COLO829 (cell line): ENCODE data around the gene PABPC1L.

Experiments used
- DNase-seq: peaks from one replicate; pipeline ENCODE4 v3.0.0; 2012; ENCODE audit warnings: low spot score

PABPC1L gene

DNA sequence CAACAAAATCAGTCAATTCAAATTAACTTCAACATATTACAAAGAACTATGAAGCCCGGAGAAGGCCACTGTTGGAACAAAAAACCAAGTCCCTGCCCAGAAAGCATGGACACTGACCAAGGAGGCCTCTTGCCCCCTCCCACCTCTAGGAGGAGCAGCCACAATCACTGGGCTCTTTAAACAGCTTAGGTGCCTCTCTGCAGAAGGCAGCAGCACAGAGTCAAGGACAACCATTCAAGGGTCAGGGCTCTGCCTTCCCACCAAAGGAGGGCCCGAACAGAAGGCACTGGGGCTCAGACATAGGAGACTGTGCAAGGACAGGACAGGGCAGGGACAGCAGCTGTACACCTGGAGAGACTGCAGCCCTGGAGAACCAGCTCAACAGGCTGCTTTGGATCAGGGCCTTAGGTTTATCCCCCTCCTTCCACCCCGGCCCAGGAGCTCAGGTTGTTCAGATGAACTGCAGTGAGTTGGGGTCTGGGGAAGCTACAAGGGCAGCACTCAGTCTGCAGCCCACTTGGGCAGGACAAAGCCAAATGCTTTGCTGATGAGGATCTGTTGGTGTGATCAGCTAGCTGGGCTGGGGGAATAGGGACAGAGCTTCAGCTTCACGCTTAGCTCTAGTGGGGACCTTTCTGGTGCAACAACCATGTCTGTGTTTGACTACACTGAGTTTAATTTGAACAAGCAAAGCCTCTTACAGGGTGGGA, 32.6 kb downstream of the PABPC1L start:
- no peak for DNase-seq

DNA sequence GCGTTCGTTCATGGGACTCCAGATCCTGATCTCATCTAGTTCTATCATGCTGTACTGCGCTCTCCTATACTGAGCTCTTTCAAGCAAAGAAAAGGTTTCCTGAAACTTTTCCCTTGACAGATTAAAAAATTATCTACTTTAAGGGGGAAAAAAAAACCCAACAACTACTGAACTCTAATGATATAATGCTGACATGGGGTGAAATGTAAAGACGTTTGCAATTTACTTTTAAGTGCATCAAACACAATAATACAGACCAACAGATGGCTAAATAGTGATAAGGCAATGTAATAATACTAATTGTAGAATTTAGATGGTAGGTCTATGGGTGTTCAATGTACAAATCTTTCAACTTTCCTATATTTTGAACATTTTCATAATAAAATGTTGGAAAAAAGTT, 34.0 kb downstream of the PABPC1L start:
- DNase-seq, result no peak

DNA sequence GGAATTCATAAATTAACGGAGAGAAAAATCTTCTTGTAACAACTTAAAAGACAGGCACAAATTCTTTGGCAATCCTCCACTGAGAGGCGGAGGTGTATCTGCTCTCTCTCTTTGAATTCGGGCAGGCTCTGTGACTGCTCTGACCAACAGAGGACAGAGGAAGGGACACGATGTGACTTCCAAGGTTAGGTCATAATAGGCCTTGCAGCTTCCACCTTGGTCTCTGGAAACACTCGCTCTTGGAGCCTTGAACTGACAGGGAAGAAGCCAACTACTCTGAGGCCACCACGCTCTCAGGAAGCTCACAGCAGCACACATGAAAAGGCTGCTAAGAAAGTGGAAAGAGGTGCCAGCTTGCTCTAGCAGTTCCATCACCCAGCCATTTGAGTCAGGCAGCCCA, 35.4 kb downstream of the PABPC1L start:
- no peak for DNase-seq

DNA sequence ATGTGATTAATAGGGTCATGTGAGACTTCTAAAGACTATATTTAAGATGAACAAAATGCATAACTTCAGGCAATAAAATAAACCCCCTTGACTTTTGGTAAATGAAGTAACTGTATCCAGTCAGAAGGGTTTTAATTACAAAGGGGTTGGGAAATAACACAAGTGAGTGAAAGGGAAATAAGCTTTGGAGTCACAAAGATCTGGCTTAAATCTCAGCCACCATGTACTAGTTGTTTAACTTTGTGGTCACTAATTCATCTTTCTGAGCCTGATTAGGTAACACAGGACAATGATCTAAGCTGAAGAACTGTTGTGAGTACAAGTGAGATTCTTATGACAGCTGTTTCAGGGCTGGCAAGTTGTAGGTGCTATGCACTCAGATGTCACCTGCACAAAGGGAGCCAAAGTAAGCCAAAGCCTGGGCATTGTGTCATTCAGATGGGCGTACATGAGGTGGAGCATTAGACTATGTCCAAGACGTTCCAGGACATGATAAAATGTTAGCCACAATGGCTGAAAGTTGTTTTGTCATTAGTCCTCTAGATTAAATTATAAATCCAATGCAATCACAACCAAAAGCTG, 36.5 kb downstream of the PABPC1L start:
- no peak for DNase-seq

DNA sequence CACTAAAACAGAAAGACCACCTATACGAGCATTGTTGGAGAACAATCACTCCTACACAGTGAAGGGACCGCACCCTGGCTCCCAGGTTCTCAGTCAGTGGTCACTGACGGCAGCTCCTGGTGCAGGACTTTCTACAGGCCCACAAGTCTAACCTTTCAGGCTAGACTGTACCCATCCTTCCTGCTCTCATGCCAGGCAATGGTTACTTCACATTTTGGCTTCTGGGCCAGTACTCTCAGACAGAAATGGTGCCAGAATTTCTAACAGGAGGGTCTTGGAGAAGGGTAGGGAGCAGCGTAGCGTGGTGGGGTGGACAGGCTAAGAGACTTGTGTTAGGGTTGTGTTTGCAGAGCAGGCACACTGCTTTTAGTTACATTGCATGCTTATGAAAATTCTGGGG, 38.2 kb downstream of the PABPC1L start:
- no peak for DNase-seq

DNA sequence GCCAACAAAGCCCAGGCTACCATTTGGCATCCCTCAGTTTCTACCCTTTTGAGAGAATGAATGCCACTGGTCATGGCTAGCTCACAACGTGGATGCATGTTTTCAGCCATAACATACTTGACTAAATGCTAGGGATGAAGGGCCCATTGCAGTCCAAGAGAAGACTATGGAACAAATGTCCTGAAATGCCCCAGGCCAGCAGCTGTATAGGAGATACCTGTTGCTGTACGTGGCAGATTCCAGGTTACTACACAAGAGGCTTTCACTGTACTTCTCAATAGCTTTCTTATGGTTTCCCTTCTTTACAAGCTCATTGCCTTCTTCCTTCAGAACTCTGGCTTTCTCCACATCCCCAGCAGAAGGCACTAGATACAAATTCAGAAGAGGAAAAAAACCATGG, 38.7 kb downstream of the PABPC1L start:
- DNase-seq, result no peak

DNA sequence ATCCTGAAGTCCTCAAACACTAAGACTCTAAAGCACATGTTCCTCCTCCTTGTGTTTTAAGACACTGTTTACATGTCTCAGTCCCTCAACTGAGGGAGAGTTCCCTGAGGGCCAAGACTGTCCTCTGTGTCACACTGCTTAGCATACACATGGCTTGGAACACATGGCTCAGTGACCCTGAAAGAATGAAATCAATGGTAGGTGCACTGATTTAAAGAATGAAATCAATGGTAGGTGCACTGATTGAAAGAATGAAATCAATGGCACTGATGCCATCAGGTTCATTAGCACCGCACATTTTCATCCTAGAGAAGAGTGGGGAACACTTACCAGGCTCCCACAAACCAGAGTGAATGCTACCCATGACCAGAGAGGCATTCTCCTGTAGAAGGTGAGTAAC, 40.5 kb downstream of the PABPC1L start:
- DNase-seq, result no peak

DNA sequence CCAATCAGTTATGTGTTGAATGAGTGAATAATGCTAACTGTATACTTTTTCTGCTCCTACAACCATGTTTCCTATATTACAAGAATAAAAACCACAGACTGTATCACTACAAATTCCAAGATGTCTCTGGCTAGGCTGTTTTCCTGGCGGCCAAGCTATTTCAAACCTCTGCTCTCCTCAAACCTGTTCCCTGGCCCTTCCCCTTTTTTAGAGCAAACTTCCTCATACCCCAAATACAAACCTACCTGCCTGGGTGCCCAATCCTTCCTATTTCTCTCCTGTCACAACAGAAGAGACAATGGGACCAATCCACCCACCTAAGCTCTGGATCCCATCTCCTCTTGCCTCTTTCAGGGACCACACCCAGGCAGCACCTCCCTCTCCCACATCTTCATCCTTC, 42.9 kb downstream of the PABPC1L start:
- DNase-seq, result no peak

DNA sequence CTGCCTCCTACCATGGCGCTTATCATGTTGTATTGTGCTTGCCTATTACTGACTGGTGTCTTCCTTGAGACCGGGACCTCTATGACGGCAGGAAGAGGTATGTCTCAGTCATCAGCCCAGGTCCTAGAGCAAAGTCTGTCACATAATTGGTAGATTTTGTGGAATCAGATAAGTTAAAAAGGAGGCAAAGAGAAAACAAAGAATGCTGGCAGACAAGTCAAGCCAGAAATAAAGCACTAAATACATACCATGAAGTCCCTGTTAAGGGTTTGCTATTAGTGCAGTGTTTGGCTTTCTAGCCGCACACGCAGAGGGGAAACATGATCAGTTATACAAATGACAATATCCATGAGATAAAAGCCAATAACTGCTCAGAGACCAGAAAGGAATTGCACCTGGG, 44.4 kb downstream of the PABPC1L start:
- no peak for DNase-seq

DNA sequence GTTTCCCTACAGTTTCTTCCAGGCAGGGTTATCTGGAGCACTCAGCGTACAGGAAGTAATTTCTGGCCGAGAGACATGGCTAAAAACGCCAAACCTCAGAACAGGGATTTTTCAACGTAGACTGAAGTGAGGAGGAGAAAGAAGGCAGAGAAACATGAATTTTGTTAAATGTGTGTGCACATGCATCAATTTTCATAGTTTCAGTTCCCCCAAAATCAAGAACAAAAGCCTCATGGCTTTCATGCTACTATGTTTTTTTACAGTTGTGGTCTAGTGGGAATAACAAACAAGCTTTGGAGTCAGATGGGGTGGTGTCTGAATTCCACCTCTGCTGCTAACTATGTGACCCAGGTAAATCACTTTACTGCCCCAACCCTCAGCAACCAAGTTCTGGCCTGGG, 45.4 kb downstream of the PABPC1L start:
- DNase-seq, result no peak

DNA sequence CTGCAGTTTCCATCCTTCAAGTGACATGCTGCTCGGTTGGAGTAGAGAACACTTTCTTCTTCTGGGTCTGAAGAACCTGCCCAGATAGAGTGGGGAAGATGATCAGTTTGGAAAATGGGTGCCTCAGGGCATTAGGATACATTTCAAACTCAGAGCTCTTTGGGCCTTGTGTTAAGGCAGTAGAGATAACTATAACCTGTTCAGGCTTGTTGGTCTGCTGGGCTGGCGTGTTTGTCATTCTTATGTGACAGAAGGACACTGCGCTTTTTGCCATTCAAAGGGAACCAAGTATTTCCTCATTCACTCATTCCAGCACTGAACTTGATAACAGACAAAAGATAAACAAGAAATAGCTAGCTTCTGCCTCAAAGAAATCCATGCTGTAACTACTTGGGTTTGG, 46.5 kb downstream of the PABPC1L start:
- no peak for DNase-seq

DNA sequence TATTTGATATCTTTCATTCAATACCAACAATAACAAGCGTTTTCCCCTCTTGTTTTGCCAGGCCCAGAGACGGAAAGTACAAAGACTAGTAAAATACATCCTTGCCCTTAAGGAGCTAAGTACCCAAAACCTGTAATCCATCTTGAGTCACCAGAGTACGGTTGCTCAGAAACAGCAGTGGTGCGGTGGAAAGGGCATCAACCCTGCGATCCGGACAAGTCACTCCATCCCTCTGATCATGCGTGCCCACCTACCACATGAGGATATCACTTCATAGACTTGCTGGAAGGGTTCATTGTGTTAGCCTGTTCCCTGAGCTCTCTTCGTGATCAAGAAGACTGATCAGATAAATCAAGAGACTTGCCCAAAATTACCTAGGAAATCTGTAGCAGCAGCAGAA, 48.4 kb downstream of the PABPC1L start:
- DNase-seq, result no peak

DNA sequence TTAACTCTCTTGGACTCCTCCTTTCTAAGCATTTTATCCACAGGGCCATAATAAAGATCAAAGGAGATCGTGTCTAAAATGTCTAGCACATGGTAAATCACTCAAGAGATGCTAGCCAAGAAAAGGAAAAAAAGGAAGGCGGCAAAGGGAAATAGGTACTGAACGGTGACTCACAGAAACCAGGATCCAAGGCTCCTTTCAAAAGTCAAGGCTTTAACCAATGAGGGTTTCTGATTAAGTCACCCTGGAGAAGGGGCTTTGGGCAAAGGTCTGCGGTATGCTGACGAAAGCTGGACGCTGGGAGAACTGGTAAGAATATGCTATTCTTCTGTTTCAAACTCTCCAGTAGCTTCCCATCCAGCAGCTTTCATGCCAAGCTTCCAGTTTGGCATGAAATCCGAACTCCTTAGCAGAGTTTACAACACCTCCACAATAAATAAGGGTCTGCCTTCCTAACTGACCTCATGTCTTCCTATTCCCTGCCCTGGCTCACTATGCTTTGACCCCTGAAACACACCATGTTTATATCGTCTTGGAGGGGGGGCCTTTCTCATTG, 49.3 kb downstream of the PABPC1L start:
- no peak for DNase-seq

DNA sequence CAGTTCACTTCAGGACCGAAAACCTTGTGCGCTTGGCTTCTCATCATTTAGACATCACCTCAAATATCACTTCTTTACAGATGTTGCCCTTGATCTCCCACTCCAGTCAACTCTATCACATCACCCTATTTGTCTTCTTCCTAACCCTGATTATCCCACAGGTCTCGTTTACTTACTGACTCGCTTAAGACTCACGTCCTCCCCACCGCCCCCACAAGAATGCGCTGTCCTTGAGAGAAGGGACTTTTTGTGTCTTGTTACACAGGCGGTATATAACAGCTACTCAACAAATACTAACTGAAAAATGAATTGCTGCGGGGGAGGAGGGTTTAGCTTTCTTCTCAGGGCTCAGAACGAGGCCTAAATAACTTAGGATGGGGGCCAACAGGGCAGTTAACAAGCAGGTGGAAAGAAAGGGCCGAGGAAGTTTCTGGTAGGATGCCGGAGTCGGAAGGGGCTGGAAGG, 49.8 kb downstream of the PABPC1L start:
- peak; percentile 77 for DNase-seq

DNA sequence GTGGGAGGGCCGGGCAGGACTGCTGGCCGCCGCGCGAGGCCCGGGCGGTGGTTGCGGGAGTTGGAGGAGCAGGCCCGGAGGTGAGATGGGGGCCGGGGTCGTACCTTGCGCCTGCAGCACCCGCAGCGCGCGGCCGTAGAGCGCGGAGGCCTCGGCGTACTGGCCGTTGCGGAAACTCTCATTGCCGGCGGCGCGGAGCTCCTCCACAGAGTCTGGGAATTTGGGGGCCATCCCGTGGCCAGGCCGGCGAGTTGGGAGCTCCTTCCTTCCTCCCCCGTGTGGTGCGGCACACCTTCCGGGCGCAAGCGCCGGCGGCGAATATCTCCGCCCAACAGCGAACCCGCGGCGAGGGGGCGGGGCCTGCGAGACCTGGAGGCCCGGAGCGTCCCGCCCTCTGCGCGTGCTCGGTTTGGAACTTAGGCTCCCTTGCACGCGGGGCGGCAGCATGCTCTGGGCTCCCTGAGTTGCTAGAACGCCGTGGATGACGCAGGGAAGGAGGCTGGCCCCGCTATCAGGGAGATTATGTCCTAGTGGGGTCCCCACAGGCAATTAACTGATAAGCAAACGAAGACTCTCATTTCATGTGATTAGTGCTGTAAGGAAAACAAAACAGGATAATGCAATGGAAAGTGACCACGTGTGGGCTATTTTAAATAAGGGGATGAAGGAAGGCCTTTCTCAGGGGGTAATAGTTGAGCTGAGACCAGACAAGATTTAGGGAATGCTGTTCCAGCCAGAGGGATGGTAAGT, 50.4 kb downstream of the PABPC1L start, which contains the start of gene TOMM34:
TOMM34 (minus strand) TSS at position 295 of the 750 bp plus-strand sequence; CDS start at position 231, 64 bp downstream.
- DNase-seq, result peak; percentile 98

DNA sequence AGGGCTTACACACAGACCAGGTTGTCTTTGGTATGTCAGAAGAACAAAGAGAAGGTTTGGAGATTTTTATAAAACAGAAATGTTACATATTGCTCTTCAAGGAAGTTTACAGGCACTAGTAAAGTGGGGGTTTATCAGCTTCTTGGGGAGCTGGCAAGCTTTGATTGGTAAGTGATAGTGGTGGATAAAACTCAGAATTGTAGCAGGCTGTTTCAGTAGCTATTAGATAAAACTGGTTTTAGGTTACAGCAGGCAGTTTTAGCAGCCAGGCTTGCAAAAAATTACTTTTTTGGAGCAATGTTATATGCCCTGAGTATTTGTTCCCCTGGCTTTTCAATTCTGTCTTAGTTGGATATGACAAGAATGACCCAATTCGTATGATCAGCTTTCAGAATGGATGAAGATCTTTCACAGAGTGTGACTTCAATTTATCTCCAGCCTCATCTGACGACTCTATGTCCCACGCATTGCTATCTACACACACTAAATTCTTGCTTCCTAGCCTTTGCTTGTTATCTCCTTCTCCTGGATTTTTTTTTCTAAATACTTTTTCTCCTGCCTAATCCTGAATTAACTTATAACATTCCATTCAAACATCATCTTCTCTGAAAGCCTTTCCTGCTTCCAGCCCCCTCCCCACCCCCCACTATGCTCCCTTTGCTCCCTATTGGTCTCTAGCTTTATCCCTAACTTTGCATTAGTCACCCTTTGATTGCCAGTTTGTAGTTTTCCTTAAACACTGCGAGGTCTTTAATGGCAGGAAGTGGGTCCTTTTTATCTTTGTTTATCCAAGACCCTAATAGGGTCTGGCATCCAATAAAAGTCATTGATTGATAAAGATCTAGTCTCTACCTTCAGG, 51.4 kb downstream of the PABPC1L start:
- no peak for DNase-seq

DNA sequence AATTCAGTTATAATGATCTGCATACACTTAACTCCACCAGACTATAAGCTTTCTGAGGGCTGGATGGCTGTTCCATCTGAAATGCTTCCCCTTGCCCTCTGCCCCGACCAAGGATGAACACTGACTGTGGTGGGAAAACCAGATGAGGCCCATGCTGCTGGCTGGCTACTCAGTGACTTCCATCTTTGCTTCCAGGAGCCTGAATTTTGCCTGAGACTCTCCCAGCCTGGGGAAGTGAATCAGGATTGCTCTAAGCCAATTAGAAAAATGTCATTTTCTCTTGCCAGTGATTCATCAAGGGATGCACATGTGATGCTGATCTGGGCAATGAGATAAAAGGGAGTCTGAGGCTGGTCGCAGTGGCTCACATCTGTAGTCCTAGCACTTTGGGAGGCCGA, 52.0 kb downstream of the PABPC1L start:
- peak; percentile 77 for DNase-seq

DNA sequence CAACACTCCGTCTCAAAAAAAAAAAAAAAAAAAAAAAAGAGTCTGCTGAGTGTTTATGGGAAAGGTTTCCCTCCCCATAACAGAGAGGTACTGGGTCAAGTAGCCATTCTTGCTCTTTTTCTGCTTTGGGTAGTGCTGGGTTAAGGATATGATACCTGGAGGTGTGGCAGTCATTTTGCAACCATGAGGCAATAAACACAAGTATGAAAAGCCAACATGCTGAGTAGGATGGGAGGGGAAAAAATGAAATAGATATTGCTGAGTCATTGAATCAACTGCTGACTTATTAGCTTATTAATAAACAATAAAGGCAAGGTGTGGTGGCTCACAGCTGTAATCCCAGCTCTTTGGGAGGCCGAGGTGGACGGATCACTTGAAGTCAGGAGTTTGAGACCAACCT, 52.6 kb downstream of the PABPC1L start:
- no peak for DNase-seq

DNA sequence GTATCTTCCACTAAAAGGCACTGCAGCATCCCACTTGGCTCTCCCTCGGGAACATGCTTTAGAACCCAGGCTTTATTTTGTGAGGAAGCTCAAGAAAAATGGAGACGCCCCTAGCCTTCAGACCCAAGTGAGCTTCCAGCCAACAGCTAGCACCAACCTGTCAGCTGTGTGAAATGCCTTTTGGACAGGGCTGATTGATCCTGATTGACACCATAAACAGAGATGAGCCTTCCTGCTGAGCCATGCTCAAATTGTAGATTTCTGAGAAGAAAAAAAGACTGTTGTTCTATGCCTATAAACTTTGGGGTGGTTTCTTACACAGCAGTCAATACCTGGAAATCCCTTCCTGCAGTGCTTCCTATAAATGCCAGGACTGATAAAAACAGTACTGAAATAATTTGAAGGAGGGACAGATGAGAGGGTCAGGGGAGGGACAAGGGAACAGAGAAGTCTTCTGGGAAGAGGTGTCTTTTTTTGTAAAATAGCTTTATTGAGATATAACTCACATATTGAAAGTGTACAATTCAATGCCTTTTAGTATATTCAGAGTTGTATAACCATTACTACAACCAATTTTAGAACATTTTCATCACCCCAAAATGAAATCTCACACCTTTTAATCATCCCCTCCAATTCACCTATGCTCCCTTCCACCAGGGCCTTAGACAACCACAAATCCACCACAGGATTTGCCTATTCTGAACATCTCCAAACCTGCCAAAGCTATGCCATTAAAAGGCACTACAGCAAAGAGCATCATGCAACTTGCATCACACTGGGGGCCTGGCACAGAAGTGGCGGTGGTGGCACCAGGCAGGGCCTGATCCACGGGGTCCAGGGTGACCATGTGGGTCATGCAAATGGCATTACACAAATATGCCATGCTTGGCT, 53.7 kb downstream of the PABPC1L start:
- no peak for DNase-seq

DNA sequence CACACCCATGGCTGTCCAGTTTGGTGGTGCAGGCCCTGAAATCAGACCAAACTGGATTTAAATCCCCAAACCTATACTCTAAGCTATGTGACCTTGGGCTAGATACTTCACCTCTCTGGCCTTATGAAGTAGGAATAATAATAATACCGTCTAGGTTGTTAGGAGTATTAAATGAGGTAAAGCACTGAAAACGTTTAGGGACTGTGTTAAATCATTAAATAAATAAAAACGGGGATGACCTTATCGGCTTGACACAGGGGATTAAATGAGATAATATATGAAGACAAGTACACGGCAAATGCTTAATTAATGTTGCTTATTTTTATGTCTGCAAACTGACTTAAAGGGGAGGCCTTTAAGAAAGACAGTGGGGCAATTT, 55.8 kb downstream of the PABPC1L start:
- DNase-seq, result no peak
